ES-I3 (cell line): ENCODE data around the gene TUBB2B.
"Not testable (repeated sequence)": the region's sequence is repeated elsewhere in the genome, so short reads cannot be mapped to it uniquely, and the experiment has no call there.

Experiments used
- H3K36me3 ChIP-seq: 2 replicates; pipeline ENCODE4 v1.6.1; 2013; ENCODE audit warnings: mild to moderate bottlenecking, low read length, control low read depth, moderate library complexity; ENCODE audit not compliant: insufficient read depth
- H3K4me1 ChIP-seq: 2 replicates; pipeline ENCODE4 v1.6.1; 2013; ENCODE audit warnings: mild to moderate bottlenecking, control low read depth, low read length; ENCODE audit not compliant: insufficient read depth
- H3K9ac ChIP-seq: 2 replicates; pipeline ENCODE4 v1.6.1; 2013; ENCODE audit warnings: low read depth, mild to moderate bottlenecking, low read length, moderate library complexity
- H3K9me3 ChIP-seq: 2 replicates; pipeline ENCODE4 v1.6.1; 2013; ENCODE audit warnings: mild to moderate bottlenecking, low read length, moderate library complexity; ENCODE audit not compliant: control insufficient read depth, insufficient read depth

Gene TUBB2B

DNA sequence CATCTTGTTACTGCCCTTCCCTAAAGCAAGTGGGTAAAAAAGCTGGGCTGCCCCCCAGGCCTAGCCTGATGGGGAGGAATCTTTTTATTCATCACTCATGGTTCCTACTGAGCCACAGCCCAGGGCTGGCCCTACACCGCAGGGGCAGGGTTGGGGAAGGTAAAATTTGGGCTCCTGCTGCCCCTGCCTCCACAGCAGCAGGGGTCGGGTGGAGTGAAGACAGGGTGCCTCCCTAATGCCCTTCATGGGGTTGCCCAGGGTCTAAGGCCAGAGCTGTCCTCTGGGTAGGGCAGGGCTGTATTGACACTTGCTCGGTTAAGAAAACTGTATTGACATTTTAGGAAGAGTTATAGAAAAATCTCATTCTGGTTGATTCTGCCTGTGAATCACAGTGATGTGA is 22.4 kb upstream of the TUBB2B start:
- no peaks in the 10 kb centered on the region for H3K9me3 ChIP-seq
- H3K9ac ChIP-seq = no peak overlapping the region
- H3K36me3 ChIP-seq = no peaks in the 10 kb centered on the region
- H3K4me1 ChIP-seq = peaks cover 20% of the 10 kb centered on the region

DNA sequence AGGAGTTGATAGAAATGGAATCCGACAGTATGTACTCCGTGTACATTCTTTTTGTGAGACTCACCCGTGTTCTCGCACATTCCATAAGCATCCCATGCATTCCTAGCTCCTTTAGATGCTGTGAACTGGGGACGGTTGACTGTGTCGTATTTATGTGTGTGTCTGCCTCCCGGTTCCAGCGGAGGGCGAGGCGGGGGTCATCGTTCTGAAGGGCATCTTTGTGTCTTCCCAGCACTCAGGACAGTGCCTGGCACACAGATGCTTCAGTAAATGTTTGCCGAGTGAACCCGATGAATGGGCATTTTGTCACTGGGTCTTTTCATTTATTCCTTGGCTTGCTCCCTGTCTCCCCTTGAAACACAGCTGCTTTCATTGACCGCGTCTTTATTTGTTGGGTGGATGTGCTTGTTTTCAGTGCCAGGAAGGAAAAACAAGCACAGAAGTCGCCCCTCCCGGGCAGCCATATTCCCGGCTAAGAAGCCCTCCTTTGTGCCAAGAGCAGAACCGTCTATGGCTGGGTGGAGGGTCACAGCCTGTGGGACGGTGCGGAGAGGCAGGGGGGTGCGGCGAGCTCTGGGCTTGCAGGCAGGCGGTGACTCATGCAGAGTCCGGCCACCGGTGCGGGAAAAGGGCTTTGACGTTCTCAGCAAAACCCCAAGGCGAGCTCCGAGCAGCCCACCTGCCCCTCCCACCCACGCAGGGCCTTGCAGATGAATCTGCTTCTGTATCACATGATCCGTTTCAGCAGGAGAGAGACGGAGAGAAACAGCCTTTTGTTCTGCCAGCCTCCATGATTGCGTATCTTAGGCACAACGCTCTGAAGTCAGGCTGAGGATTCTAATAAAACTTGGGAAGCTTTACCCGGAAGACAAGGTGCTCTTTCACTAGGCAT is 20.0 kb upstream of the TUBB2B start:
- Histone ChIP-seq H3K9me3 (no peaks in the 10 kb centered on the region), H3K36me3 (no peaks in the 10 kb centered on the region), H3K4me1 (peaks cover 15% of the 10 kb centered on the region), H3K9ac (peak overlapping the region; percentile 44)

DNA sequence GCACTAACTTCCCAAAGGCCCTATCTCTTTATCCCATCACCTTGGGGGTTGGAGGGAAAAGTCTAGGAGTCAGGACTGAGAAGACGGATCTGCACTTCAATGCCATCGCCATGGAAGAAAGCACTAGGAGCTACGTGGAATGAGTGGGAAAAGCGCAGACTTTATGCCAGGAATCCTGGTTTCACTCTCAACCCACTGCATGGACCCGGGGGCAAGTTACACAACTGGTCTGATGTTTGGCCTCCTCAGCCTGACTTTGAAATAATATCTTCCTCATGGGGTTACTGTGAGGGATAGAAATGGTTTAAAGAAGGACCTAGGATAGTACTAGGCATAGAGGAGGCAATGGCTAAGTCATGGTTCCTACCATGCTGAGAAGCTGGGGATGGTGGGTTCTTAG is 17.8 kb upstream of the TUBB2B start:
- Histone ChIP-seq H3K4me1 (peaks cover 7% of the 10 kb centered on the region), H3K9me3 (no peaks in the 10 kb centered on the region), H3K36me3 (no peaks in the 10 kb centered on the region), H3K9ac (no peak overlapping the region)

DNA sequence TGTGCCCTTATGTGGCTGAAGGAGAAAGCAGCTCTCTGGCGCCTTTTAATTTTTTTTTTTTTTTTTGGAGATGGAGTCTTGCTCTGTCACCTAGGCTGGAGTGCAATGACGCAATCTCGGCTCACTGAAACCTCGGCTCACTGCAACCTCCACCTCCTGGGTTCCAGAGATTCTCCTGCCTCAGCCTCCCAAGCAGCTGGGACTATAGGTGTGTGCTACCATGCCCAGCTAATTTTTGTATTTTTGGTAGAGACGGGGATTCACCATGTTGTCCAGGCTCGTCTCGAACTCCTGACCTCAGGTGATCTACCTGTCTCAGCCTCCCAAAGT is 17.3 kb upstream of the TUBB2B start:
- H3K9ac ChIP-seq, H3K9me3 ChIP-seq, H3K4me1 ChIP-seq, H3K36me3 ChIP-seq: not testable (repeated sequence)

DNA sequence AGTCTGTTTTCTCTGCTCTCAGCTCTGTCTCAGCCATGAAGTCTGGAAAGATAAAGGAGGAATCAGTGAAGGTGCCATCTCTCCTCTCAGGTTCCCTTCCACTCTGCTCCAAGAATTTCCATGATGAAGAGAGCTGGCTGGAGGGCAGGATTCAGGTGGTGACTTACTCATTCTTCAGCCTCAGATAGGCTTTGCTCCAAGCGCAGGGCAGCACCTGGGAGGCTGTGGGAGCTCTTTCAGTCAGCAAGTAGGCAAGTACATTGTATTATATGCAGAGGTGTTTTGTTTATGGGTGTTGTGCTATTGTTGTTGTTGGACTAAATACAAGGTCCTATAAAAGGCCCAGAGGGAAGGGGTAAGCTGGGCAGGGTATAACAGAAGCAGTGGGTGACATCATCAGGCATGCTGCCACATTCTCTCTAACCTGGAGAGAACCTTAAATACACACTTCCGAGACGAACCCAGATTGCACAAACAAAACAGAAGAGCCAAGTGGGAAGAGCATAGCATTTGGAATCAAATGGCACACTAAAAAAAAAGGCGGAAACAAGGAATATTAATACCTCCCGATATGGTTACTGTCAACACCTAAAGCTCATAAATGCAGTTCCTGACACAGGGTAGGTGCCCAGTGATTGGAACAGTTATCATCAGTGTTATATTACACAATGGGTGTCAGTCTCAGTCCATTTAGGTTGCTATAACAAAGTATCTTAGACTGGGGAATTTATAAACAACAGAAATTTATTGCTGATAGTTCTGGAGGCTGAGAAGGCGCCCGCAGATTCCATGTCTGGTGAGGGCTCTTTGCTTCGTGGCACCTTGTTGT is 16.8 kb upstream of the TUBB2B start:
- Histone ChIP-seq H3K9me3 (no peaks in the 10 kb centered on the region), H3K36me3 (no peaks in the 10 kb centered on the region), H3K9ac (no peak overlapping the region), H3K4me1 (peaks cover 7% of the 10 kb centered on the region)

DNA sequence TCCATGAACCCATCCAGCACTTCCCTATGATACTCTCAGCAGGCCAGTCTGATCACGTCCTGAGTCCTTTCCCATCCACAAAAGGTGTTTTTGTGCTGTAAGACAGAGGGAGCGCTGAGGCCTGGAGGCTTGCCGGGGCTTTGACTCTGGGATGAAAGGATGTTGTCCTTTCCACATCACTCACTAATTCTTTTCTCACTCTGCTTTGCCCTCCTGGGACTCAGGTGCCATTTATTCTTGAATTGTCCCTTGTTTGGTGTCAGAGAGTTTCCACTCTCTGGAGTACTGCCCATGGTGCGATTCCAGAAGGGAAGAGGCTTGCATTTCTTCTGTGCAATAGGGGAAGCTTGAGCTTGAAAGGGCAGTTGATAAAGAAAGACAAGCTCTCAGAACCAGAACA is 15.3 kb upstream of the TUBB2B start:
- no peaks in the 10 kb centered on the region; the same call in 1 of the 2 replicates for H3K4me1 ChIP-seq
- H3K36me3 ChIP-seq = no peaks in the 10 kb centered on the region
- H3K9ac ChIP-seq = no peak overlapping the region
- no peaks in the 10 kb centered on the region for H3K9me3 ChIP-seq

DNA sequence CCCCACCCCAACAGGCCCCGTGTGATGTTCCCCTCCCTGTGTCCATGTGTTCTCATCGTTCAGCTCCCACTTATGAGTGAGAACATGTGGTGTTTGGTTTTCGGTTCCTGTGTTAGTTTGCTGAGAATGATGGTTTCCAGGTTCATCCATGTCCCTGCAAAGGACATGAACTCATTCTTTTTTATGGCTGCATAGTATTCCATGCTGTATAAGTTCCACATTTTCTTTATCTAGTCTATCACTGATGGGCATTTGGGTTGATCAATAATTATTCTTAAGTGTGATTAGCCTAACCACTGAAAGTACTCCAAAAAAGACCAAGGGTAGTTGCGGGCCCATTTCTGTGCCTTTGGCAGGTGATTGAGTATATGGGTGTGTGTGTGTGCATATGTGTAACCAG is 14.3 kb upstream of the TUBB2B start:
- H3K4me1 ChIP-seq, H3K9me3 ChIP-seq, H3K9ac ChIP-seq, H3K36me3 ChIP-seq: not testable (repeated sequence)

DNA sequence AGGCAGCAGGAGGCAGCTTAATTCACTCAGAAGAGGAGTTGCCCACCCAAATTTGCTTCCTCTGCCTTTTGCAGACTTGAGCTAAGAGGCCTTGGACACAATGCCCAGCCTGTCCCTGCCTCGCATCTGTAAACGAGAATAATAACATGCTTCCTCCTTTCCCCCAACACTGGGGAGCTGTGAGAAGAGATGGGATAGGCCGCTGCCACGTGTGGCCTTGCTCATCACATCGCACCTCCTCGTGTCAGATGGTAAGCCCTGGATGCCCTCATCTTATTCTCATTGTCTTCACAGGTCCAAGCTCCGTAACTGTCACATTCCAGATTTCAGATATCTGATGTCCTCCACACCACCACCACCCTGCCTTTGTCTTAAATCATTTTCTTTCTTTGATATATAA is 13.1 kb upstream of the TUBB2B start:
- Histone ChIP-seq H3K36me3 (no peaks in the 10 kb centered on the region), H3K9me3 (no peaks in the 10 kb centered on the region), H3K9ac (no peak overlapping the region), H3K4me1 (peaks cover 6% of the 10 kb centered on the region; the same call in 1 of the 2 replicates)

DNA sequence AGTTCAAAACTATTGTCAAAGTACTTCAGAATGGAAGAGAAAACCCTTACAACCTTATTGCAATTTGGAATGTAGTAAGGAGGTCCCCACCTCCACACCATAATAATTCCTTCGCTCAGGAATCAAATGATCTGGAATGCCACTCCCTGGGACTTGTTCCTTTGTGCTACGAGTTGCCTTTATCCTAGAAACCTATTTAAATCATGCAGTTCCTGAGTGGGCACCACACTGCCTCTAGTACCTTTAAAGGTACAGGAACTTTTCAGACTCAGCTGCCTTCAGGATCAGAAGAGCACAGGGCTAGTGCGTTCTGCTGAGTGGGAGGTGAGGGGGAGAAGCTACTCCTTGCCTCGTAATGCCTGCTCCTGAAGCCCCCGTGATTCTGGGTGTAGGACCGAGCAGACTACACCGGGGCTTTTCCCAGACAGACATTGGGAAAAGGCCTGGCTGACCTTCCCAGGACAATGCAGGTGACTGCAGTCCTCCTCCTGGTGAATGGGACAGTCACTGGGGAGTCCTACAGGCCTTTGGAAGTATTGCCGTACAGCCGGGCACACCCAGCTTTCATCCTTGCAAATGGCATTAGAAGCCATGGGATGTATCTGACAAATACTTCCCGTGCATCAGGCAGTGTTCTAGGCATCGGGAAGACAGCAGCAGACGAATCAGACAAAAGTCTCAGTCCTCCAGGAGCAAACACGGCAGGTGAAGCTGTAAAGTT is 11.8 kb upstream of the TUBB2B start:
- H3K36me3 ChIP-seq = no peaks in the 10 kb centered on the region
- H3K9me3 ChIP-seq = no peaks in the 10 kb centered on the region
- H3K9ac ChIP-seq = no peak overlapping the region
- H3K4me1 ChIP-seq = peaks cover 6% of the 10 kb centered on the region; the same call in 1 of the 2 replicates

DNA sequence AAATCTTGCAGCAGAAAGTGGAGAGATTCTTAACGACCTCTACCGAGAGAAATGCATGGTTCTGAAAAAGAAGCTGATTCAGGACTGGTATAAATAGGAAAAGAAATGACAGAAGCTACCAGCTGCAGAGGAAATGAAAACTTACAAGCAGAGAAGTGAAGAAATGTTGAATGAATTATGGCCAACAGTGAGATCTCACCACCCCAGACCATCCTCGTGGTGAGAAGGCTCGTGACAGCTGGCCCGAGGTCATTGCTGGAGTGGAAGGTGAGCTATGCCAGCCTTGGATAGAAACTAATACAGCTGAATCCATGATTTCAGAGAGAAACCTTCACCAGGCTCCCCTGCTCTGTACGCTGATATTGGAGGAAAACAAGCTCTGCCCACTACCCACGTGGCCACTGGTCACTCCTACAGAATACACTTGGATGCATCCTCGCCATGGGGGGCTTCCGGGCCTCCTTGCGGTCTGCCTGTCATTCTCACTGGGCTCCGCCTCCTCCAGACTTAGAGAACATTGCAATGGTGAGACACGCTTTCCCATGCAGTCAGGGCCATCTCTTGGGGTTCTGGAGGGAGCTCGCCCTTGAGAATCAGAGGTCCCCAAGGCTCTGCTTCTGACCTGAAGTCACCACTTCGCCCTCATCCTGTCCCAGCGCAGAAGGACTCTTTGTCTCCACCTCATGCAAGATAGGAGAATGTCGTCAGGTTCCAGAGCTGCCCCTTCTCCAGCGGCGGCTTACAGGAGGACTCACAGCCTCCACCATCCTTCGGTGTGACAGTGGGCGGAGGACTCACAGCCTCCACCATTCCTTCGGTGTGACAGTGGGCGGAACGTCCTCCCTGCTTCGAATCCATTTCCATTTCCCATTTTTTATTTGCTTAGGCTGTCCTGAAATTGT is 10.6 kb upstream of the TUBB2B start:
- Histone ChIP-seq H3K4me1 (peaks cover 6% of the 10 kb centered on the region; the same call in 1 of the 2 replicates), H3K9me3 (no peaks in the 10 kb centered on the region), H3K9ac (no peak overlapping the region), H3K36me3 (no peaks in the 10 kb centered on the region)

DNA sequence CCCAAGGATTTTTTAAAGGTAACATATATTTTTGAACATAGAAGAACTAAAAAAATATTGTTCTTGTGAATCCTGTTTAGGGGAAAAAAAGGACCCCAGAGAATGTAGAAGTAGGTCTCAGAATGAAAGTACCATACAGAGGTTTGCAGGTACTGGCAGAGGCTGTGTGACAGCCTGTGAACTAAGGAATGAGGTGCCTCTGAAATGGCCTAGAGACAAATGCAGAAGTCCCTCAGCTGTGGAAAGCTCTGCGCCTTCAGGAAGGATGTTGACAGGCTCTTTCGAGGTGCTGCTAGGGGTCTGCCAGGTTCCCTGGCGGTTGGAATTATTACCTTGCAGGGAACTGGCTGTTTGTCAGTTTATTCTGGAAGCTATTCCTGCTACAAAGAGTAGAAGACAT is 8.6 kb upstream of the TUBB2B start:
- H3K4me1 ChIP-seq = peaks cover 6% of the 10 kb centered on the region; the same call in 1 of the 2 replicates
- H3K9me3 ChIP-seq = no peaks in the 10 kb centered on the region
- no peak overlapping the region for H3K9ac ChIP-seq
- H3K36me3 ChIP-seq = no peaks in the 10 kb centered on the region

DNA sequence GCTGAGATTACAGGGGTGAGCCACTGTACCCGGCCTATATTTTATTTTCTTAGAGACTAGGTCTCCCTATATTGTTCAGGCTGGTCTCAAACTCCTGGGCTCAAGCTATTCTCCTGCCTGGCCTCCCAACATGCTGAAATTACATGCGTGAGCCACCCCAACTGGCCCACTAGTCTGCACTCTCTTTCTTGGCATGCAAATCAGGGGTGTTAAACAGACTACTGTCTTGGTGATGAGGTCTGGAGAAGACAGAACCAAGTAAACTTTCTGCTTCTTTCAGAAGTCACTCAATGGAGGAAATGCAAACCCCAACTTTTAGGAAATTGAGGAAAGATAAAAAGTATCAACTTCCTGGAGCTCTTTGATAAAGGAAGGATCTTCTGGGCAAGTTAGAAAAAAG is 8.0 kb upstream of the TUBB2B start:
- no peaks in the 10 kb centered on the region for H3K9me3 ChIP-seq
- H3K4me1 ChIP-seq = peaks cover 6% of the 10 kb centered on the region; the same call in 1 of the 2 replicates
- no peak overlapping the region for H3K9ac ChIP-seq
- no peaks in the 10 kb centered on the region for H3K36me3 ChIP-seq

DNA sequence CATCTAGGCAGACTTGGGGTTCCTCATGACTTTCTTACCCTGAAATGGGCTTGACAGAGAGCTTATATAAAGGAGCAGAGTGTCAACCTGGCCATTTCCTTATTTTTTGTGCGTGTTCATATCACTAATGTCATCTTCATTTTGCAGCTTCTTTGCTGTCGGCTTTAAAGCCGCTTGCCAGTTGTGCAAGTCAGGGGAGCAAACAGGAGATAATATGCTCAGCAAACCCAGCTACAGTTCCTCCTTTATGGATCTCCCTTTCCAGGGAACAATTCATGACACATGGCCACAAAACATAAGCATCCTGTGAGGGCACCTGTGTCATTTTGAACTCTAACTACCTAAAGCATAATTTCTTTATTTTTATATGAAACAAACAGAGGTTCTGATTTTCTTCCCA is 6.5 kb upstream of the TUBB2B start:
- H3K4me1 ChIP-seq = peaks cover 8% of the 10 kb centered on the region; the same call in 1 of the 2 replicates
- H3K36me3 ChIP-seq = no peaks in the 10 kb centered on the region
- H3K9ac ChIP-seq = no peak overlapping the region
- no peaks in the 10 kb centered on the region for H3K9me3 ChIP-seq

DNA sequence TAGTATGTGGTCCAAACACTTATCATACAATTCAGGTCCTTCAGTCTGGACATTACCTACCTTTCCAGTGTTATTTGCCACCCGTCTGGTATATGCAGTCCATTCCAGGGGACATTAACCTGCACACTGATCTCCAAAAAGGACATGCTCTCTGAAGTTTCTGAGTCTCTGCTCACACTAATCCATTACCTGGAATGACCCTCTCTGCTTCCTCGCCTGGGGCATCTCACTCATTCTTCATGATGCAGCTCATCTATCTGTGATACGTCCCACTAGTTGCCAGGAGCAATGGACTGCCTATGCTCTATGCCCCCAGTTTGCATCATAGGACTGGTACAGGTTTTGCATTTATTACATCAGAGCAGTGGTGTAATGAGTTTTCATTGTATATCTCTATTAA is 5.9 kb upstream of the TUBB2B start:
- H3K36me3 ChIP-seq = no peaks in the 10 kb centered on the region
- no peak overlapping the region for H3K9ac ChIP-seq
- peaks cover 8% of the 10 kb centered on the region; the same call in 1 of the 2 replicates for H3K4me1 ChIP-seq
- H3K9me3 ChIP-seq = no peaks in the 10 kb centered on the region
